HG03196 (cell line): Measurements from ENCODE around the gene ZNF805.
"Not testable (repeated sequence)": the region's sequence is repeated elsewhere in the genome, so short reads cannot be mapped to it uniquely, and the experiment has no call there.

ENCODE experiments used
- ATAC-seq: cut with Tn5 transposase; IDR thresholded peaks from one replicate; pipeline ENCODE4 v1.9.1; 2021; ENCODE audit not compliant: unreplicated experiment

ZNF805 gene

GRCh38 chr19:57267291-57267690, 26.9 kb downstream of the ZNF805 start:
- no peak for ATAC-seq

GRCh38 chr19:57269515-57270250, 29.3 kb downstream of the ZNF805 start:
- ATAC-seq = no peak

- ATAC-seq = no peak
Observed at GRCh38 chr19:57271280-57271679, 30.8 kb downstream of the ZNF805 start.

DNA sequence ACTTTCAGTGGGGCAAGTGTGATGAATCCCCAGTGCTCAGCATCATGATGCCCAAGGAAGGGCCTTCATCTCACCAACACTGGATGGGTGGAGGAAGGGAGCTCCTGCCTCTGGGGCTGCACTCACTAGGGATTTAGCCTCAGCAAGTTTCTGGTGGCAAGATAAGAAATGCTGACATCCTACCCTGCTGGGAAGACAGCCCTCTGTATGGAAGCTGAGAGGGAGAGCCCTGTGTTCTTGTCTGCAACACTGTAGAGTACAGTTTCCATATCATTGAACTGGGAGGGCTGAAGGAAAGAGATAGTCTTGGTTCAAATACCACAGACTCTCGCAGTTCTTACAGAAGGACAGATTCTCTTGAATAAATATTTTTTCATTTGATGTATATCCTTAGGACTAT, 32.6 kb downstream of the ZNF805 start:
- no peak for ATAC-seq

DNA sequence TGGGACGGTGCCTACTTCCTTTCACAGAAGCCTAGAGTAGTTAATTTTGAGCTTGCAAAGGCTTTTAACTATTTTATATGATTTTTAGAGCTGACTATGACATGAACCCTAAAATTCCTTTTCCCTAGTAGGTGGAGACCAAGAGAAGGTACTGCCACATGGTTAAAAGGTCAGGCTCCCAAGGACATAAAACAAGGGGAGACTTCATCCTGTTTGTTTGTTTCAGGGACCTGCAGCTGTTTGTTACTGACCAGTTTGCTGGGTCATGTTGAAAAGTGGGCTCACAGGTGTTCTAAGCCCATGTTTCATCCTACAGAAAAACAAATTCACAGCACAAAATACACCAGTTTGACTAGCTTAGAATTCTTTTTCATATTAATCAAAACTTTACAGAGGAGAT, 36.0 kb downstream of the ZNF805 start:
- no peak for ATAC-seq

GRCh38 chr19:57278481-57278880, 38.0 kb downstream of the ZNF805 start:
- not testable (repeated sequence) for ATAC-seq

DNA sequence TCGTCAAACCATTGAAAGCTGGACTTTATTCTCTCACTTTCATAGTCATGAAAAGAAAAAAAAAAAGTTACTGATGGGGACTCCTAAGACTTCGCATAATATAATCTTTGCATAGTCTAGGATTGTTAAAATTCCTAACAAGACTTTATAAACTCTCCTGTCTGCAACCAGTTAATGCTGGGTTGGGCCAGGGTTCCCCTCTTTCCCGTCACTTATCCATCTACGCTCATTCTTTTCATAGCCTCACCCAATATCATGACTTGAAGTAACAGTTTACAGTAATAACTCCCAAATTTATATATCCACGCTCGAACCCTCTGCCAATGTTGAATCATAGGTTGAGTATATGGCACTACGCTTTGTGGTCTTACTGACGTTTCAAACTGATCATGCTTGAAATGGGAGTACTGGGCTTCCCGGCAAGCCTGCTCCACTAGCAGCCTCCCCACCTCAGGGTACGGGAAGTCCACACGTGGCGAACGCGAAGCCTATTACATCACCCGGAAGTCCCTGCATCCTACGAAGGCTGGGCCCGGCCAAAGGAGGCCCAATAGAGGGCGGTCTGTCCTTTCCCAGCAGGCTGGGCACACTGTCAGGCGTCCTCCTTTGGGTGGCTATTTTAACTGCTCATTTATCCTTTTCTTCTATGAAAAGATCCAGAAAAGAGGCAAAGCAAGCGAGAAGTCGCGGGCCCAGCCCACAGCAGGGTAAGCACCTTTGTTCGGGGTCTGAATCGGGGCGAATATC, 39.2 kb downstream of the ZNF805 start:
- peak; percentile 74 for ATAC-seq

DNA sequence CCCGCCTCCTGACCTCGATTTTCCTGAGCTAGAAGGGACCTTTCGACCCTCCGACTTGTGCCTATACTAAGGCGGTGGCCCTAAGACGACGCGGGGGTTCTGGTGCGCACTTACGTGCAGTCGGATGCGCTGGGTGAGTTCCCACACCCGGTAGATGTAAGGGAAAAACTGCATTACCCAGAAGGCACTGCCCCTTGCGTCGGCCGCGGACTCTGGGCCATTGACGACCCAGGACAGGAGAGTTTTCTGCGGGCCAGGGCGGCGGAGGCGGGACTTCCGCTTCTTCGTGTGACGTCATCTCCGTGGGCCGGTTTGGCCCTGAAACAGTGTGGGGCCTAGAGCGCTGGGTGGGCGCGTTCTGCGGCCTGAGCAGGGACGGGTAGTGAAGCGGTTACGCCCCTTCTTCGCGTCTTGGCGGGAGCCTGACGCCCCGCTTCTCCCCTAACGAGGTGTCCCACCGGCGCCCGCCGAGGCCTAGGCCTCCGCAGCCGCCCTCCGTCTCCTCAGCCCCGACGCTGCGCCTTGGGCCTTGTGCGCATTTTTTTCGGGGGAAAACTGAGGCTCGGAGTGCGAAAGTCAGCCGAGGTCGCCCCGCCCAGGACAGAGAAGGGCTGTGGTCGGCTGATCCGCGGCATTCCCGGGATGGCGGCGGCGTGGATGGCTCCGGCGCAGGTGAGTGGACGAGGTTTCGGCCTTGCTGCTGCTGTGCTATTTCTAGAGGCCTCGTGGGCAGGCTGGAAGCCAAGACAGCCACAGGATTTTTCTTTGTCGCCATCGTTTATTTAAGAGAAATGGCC, 39.9 kb downstream of the ZNF805 start, which contains the start of gene ZNF460:
TSS of gene ZNF460 (plus strand) at position 321 of the 797 bp plus-strand sequence. CDS start at position 643, 322 bp downstream.
- peak; percentile 82 for ATAC-seq

DNA sequence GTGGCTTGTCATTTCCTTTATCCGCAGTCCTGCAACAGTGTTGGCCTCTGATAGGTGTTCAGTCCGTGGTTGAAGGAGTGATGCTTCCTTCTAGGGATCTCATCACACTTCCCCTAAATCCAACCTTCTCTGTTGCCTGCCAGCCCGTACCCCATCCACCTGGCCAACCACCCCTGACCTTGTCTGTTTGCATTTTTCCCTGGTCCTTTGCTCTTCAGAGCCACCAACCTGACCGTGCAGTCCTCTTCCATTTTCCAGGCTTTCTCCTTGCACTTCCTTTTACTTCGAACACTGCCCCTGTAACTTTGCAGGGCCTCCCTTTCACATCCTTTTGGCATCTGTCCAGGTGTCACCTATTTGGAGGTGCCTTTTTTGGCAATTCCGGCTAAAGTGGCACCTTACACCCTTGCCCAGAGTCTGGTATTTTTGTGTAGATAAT, 40.5 kb downstream of the ZNF805 start:
- ATAC-seq = no peak

GRCh38 chr19:57282011-57282643, 41.7 kb downstream of the ZNF805 start:
- ATAC-seq = no peak

DNA sequence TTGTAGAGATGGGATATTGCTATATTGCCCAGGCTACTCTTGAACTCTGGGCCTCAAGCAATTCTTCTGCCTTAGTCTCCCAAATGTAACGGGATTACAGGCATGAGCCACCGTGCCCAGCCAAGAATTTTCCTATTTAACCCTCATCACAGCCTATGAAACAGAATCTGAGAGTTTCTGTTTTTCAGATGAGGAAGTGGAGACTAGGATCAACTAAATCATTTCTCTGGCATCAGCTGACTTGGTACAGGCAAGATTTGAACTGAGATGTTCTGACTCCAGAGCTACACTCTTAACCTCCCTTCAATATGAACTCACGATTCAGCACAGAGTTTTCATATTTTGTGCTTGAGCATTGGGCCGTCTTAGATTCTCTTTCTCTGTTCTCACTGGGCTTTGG, 47.9 kb downstream of the ZNF805 start:
- no peak for ATAC-seq

DNA sequence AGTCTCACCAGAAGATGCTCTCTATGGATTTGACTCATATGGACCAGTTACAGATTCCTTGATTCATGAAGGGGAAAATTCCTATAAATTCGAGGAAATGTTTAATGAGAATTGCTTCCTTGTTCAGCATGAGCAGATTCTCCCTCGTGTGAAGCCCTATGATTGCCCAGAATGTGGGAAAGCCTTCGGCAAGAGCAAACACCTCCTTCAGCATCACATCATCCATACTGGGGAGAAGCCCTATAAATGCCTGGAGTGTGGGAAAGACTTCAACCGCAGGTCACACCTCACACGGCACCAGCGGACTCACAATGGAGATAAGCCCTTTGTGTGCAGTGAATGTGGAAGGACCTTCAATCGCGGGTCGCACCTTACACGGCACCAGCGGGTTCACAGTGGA, 50.5 kb downstream of the ZNF805 start:
- no peak for ATAC-seq

DNA sequence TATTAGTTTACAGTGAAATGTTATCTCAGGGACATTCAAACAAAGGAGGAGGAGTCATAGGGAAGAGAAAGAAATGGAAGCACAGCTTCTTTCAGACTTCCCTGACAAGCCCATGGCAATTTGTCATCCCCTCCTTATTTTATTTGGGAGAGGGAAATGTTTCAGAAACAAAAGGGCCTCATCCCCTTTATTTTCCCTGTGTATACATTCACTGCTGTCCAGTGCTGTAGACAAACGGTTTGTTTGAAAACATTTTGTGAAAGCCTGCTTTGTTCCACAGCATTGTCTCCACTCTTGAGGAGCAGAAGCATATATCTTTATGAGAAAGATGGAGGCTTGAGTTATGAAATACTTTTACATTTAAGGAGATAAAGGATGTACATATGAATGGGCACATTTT, 52.1 kb downstream of the ZNF805 start:
- ATAC-seq = no peak

DNA sequence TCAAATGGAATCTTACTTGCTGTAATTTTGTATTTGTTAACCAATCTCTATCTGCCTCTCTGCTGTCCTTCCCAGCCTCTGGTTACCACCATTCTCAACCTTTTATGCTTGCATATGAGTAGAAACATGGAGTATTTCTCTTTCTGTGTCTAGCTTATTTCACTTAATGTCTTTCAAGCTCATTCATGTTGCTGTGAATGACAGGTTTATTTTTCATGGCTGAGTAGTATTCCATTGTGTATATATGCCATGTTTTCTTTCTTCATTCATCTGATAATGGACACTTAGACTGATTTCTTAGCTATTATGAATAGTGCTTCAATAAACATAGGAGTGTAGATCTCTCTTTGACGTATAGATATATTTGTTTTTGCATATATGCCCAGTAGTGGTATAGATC, 53.3 kb downstream of the ZNF805 start:
- no peak for ATAC-seq

GRCh38 chr19:57302020-57302465, 61.6 kb downstream of the ZNF805 start:
- ATAC-seq = no peak

DNA sequence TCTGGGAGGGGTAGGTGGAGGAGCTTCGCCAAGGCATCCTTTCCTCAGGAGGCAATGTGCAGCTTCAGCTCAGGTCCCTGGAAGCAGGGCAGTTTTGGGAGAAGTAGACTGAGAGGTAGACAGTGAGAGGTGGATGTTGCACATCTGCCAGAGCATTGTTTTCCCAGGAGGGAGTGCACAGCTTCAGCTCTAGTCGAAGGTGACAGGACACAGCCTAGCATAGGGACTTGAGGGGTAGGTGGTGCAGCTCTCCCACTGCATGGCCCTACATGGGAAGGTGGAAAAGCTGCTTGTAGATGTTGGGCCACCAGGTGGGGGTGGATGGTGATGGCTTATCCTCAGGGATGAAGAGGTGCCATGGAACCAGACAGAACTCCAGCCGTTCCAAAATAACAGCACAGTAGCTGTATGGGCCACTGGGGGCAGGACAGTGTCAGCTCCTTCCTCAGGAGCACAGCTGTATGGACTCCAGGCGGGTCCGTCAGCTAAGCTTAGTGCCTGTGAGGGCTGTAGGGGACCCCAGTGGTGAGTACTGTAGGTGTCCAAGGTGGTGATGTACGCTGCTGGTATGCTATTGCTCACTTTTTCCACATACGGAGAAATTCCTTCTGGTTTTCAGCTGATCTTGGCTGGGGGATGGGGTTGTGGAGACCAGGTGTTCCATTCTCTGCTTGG, 62.4 kb downstream of the ZNF805 start:
- no peak for ATAC-seq
